Measurements from ENCODE around the gene PRDX6.

DNA sequence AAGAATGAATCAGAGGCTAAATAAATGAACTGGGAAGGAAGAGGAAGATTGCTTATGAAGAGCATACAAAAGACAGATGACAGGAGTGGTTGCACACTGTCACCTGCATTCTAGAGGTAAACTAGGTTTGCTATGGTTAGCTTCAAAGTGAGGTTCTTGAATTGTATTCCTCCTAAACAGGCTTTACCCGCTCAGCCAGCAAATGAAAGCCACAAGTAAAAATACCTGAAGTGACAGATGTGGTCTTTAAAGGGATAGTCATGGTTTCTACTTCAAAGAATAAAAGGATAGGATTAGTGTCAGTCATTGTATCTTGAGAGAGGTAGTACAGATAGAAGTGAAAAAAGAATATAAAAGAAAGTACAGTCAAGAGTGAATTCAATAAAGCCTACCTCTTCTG lies 32.4 kb upstream of the PRDX6 start:
- TF ChIP-seq, protein P1, sequence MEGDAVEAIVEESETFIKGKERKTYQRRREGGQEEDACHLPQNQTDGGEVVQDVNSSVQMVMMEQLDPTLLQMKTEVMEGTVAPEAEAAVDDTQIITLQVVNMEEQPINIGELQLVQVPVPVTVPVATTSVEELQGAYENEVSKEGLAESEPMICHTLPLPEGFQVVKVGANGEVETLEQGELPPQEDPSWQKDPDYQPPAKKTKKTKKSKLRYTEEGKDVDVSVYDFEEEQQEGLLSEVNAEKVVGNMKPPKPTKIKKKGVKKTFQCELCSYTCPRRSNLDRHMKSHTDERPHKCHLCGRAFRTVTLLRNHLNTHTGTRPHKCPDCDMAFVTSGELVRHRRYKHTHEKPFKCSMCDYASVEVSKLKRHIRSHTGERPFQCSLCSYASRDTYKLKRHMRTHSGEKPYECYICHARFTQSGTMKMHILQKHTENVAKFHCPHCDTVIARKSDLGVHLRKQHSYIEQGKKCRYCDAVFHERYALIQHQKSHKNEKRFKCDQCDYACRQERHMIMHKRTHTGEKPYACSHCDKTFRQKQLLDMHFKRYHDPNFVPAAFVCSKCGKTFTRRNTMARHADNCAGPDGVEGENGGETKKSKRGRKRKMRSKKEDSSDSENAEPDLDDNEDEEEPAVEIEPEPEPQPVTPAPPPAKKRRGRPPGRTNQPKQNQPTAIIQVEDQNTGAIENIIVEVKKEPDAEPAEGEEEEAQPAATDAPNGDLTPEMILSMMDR (IDR thresholded peaks at IDR 0.05) = no peak
- no peak for TF ChIP-seq EZH2 (IDR thresholded peaks at IDR 0.05; ENCODE audit: borderline replicate concordance, insufficient read depth, low read depth, low read length, poor library complexity, severe bottlenecking)
